SK-N-SH (cell line): ENCODE data around the gene ZFYVE21. TPM values are rescaled to one million over a fixed set of nuclear protein-coding genes. Genes with fewer than 3 reads are reported as not detected.

Source experiments
- CTCF ChIA-PET: fragments of 300-600, 350-600 bp; formaldehyde crosslinking; extraction: SDS; loops from one replicate; lab custom pipeline; 2021; lab: Yijun Ruan, JAX
- POLR2A ChIA-PET: fragments of 350-600 bp; sonication (Branson Sonifier 250); formaldehyde crosslinking; extraction: SDS; loops from one replicate; lab custom pipeline; 2020; ENCODE audit warnings: antibody characterized with exemption, inconsistent platforms; lab: Yijun Ruan, JAX
- DNase-seq: peaks from one replicate; pipeline ENCODE4 v3.0.0; 2012
- H2AFZ ChIP-seq: fragments of 200-600 bp; sonication (generic); 2 replicates; pipeline ENCODE4 v1.8.1; 2016; ENCODE audit warnings: antibody characterized with exemption, mild to moderate bottlenecking, low read depth
- H3F3A ChIP-seq: fragments of 200-600 bp; sonication (generic); replicated peaks from 2 replicates; pipeline ENCODE3; 2016; ENCODE audit warnings: antibody characterized with exemption, mild to moderate bottlenecking; ENCODE audit not compliant: insufficient read depth
- H3K27ac ChIP-seq, 2 experiments: fragments of 200-500 bp in 1 of 2; fragments of 200-600 bp in 1 of 2; sonication (Bioruptor generic) in 1 of 2; sonication (generic), shearing (Covaris generic) in 1 of 2; 2 replicates each; pipeline versions ENCODE4 v1.5.1 to v1.6.1; 2014 to 2016; ENCODE audit warnings: low read depth in 2 of 2, inconsistent platforms in 1 of 2, low read length in 1 of 2, mild to moderate bottlenecking in 1 of 2, mixed read lengths in 1 of 2
- H3K27me3 ChIP-seq: fragments of 200-600 bp; sonication (generic), shearing (Covaris generic); 2 replicates; pipeline ENCODE4 v1.6.1; 2016; ENCODE audit warnings: mixed run types; ENCODE audit not compliant: insufficient read depth
- H3K36me3 ChIP-seq, 2 experiments: fragments of 200-500 bp in 1 of 2; fragments of 200-600 bp in 1 of 2; sonication (Bioruptor generic) in 1 of 2; sonication (generic) in 1 of 2; replicated peaks in 1 of 2; 2 replicates each; pipeline versions ENCODE3 to v1.5.1; 2014 to 2016; ENCODE audit warnings: low read length in 1 of 2, mild to moderate bottlenecking in 1 of 2; ENCODE audit not compliant: insufficient read depth in 2 of 2, control insufficient read depth in 1 of 2
- H3K4me1 ChIP-seq, 2 experiments: fragments of 200-500 bp in 1 of 2; fragments of 200-600 bp in 1 of 2; sonication (Bioruptor generic) in 1 of 2; sonication (generic), shearing (Covaris generic) in 1 of 2; 2 replicates each; pipeline versions ENCODE4 v1.5.1 to v1.6.1; 2014 to 2016; ENCODE audit warnings: low read depth in 1 of 2, low read length in 1 of 2, mixed run types in 1 of 2; ENCODE audit not compliant: insufficient read depth in 2 of 2, control insufficient read depth in 1 of 2
- H3K4me2 ChIP-seq: fragments of 200-600 bp; sonication (generic), shearing (Covaris generic); 2 replicates; pipeline ENCODE4 v1.6.1; 2017; ENCODE audit warnings: mixed run types
- H3K4me3 ChIP-seq, 2 experiments: fragments of 200-500 bp in 1 of 2; fragments of 200-600 bp in 1 of 2; sonication (Bioruptor generic) in 1 of 2; sonication (generic), shearing (Covaris generic) in 1 of 2; 2 replicates each; pipeline versions ENCODE4 v1.5.1 to v1.8.1; 2014 to 2016; ENCODE audit warnings: low read depth in 2 of 2, inconsistent platforms in 1 of 2, low read length in 1 of 2, mild to moderate bottlenecking in 1 of 2, mixed read lengths in 1 of 2, moderate library complexity in 1 of 2
- H3K79me2 ChIP-seq: fragments of 200-600 bp; sonication (generic); 2 replicates; pipeline ENCODE4 v1.8.1; 2017; ENCODE audit warnings: mild to moderate bottlenecking; ENCODE audit not compliant: insufficient read depth
- H3K9ac ChIP-seq: fragments of 200-600 bp; sonication (generic); 2 replicates; pipeline ENCODE4 v1.6.1; 2017; ENCODE audit warnings: mixed run types
- H3K9me2 ChIP-seq: fragments of 200-600 bp; sonication (generic); 2 replicates; pipeline ENCODE4 v1.6.1; 2017; ENCODE audit warnings: mixed run types
- H3K9me3 ChIP-seq: fragments of 200-600 bp; sonication (generic); 2 replicates; pipeline ENCODE4 v1.6.1; 2017; ENCODE audit warnings: mixed run types, mild to moderate bottlenecking, moderate library complexity
- H4K20me1 ChIP-seq: fragments of 200-600 bp; sonication (generic); 2 replicates; pipeline ENCODE4 v1.6.1; 2017; ENCODE audit warnings: mild to moderate bottlenecking, mixed run types; ENCODE audit not compliant: insufficient read depth
- CHD2 ChIP-seq: fragments of 150-350 bp; IDR thresholded peaks from 2 replicates; pipeline ENCODE4 v1.6.1; 2018; ENCODE audit warnings: low read length; ENCODE audit not compliant: partially characterized antibody
- ELF1 ChIP-seq: IDR thresholded peaks from 2 replicates; pipeline ENCODE4 v1.4.0; 2012
- EP300 ChIP-seq, 2 experiments: IDR thresholded peaks; 2 replicates each; pipeline versions ENCODE4 v1.4.0 to v1.6.1; 2012; ENCODE audit warnings: borderline replicate concordance in 1 of 2, low read depth in 1 of 2, low read length in 1 of 2
- EZH2phosphoT487 ChIP-seq: fragments of 200-600 bp; sonication (generic); IDR thresholded peaks from 2 replicates; pipeline ENCODE4 v1.6.1; 2017; ENCODE audit warnings: low read depth, mixed run types, mild to moderate bottlenecking, antibody characterized with exemption, moderate library complexity, borderline replicate concordance
- FOSL2 ChIP-seq: IDR thresholded peaks from 2 replicates; pipeline ENCODE4 v1.4.0; 2012; ENCODE audit warnings: low read depth, mild to moderate bottlenecking, moderate library complexity, borderline replicate concordance
- FOXJ3 ChIP-seq: sonication (generic); formaldehyde crosslinking; IDR thresholded peaks from 2 replicates; pipeline ENCODE4 v1.5.1; 2020; ENCODE audit warnings: mild to moderate bottlenecking, missing genetic modification reagents
- FOXM1 ChIP-seq: IDR thresholded peaks from 2 replicates; pipeline ENCODE4 v1.4.0; 2012; ENCODE audit warnings: low read depth, mild to moderate bottlenecking
- GABPA ChIP-seq: IDR thresholded peaks from 2 replicates; pipeline ENCODE4 v1.4.0; 2012; ENCODE audit warnings: low read depth, mild to moderate bottlenecking
- GATA2 ChIP-seq: sonication (generic); formaldehyde crosslinking; IDR thresholded peaks from 2 replicates; pipeline ENCODE4 v1.5.0; 2020; ENCODE audit warnings: mild to moderate bottlenecking, missing genetic modification reagents
- JUND ChIP-seq: IDR thresholded peaks from 2 replicates; pipeline ENCODE4 v1.4.0; 2012
- MEF2A ChIP-seq: IDR thresholded peaks from 2 replicates; pipeline ENCODE4 v1.4.0; 2012; ENCODE audit warnings: low read depth, borderline replicate concordance
- MXI1 ChIP-seq: IDR thresholded peaks from 2 replicates; pipeline ENCODE4 v1.6.1; 2012; ENCODE audit warnings: mild to moderate bottlenecking, low read depth, low read length, improper control_type of control experiment
- NFIC ChIP-seq: IDR thresholded peaks from 2 replicates; pipeline ENCODE4 v1.4.0; 2012; ENCODE audit warnings: borderline replicate concordance
- NRF1 ChIP-seq: IDR thresholded peaks from 2 replicates; pipeline ENCODE4 v1.6.1; 2012; ENCODE audit warnings: low read depth, mild to moderate bottlenecking, low read length
- PBX3 ChIP-seq: IDR thresholded peaks from 2 replicates; pipeline ENCODE4; 2012
- POLR2AphosphoS5 ChIP-seq: IDR thresholded peaks from 2 replicates; pipeline ENCODE4 v1.6.1; 2012; ENCODE audit warnings: low read depth, low read length
- RAD21 ChIP-seq: IDR thresholded peaks from 2 replicates; pipeline ENCODE4 v1.6.1; 2012; ENCODE audit warnings: mild to moderate bottlenecking, low read length
- RCOR1 ChIP-seq: fragments of 150-350 bp; IDR thresholded peaks from 2 replicates; pipeline ENCODE4 v1.6.1; 2017; ENCODE audit warnings: antibody characterized with exemption, low read length
- RFX5 ChIP-seq: IDR thresholded peaks from 2 replicates; pipeline ENCODE4 v1.6.1; 2012; ENCODE audit warnings: mild to moderate bottlenecking, improper control_type of control experiment, low read length
- RXRA ChIP-seq: IDR thresholded peaks from 2 replicates; pipeline ENCODE4 v1.4.0; 2012; ENCODE audit warnings: low read depth, mild to moderate bottlenecking, borderline replicate concordance
- TEAD4 ChIP-seq: IDR thresholded peaks from 2 replicates; pipeline ENCODE4 v1.4.0; 2012; ENCODE audit warnings: mild to moderate bottlenecking, borderline replicate concordance; ENCODE audit not compliant: insufficient read depth
- USF1 ChIP-seq: IDR thresholded peaks from 2 replicates; pipeline ENCODE4 v1.4.0; 2012; ENCODE audit warnings: low read depth, borderline replicate concordance
- USF2 ChIP-seq: fragments of 150-350 bp; IDR thresholded peaks from 2 replicates; pipeline ENCODE4 v1.6.1; 2017; ENCODE audit warnings: antibody characterized with exemption, low read length, low read depth, borderline replicate concordance
- WGBS: methylation state at CpG from one replicate; pipeline ENCODE4 v1.1.6; 2017; ENCODE audit warnings: low lambda C conversion rate; 5-methylcytosine and 5-hydroxymethylcytosine counted together
- polyA plus RNA-seq, 3 experiments: library from polyadenylated mRNA; depleted of rRNA; stranded (reverse); fragments of >200 nt; gene quantifications; 2 replicates each; pipeline ENCODE4 v1.2.3, GENCODE V29; 2012

Gene ZFYVE21
- polyA plus RNA-seq, 1 of the 3 experiments (the other 2 are of a cell fraction) = 82.1 TPM

DNA sequence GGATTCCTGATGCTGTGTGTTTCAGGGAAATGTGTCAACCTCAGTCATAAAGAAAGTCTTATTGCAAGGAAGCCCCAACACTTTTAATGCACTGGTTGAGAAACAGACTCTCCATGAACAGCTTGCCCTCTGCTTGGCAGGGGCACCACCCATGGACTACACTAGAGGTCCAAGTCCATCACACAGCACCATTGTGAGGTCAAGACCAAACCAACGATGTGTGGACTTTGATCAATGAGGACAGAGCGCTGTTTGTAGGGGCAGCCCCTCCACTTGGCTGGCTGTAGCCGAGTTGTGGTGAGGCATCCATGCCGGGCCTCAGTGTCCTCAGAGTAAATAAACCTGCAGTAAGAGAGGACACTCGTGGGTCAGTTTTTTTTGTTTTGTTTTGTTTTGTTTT is 29.8 kb downstream of the ZFYVE21 start:
- Histone ChIP-seq H3K4me1 (no peaks in the 10 kb centered on the region; a peak in 1 of 4 replicates), H3K79me2 (no peaks in the 10 kb centered on the region), H4K20me1 (no peaks in the 10 kb centered on the region), H3K9me3 (no peaks in the 10 kb centered on the region), H2AFZ (no peak overlapping the region), H3K27ac (no peak overlapping the region), H3K4me3 (no peak overlapping the region), H3K9me2 (no peaks in the 10 kb centered on the region), H3K9ac (no peak overlapping the region), H3F3A (no peaks in the 10 kb centered on the region), H3K36me3 (peaks cover 0 to 11% of the 10 kb centered on the region in 2 experiments), H3K4me2 (no peak overlapping the region), H3K27me3 (no peaks in the 10 kb centered on the region)
- POLR2A ChIA-PET = interaction anchor here (0.6 kb wide), 1 partner anchor 172 kb away, joined by 4 read pairs; no protein-coding TSS in a partner anchor
- WGBS = 87% methylated on average over 5 of the region's 5 CpGs
- DNase-seq = no peak
- TF ChIP-seq TEAD4 (no peak), POLR2AphosphoS5 (no peak), RXRA (no peak), NFIC (no peak), EZH2phosphoT487 (no peak), RAD21 (no peak), RCOR1 (no peak), RFX5 (no peak), ELF1 (no peak), JUND (no peak), USF2 (no peak), CHD2 (no peak), GABPA (no peak)
- CTCF ChIA-PET = interaction anchor here (1.1 kb wide), 1 partner anchor 10 kb away, joined by 3 read pairs; no protein-coding TSS in a partner anchor

- Histone ChIP-seq H3K27me3 (no peaks in the 10 kb centered on the region), H3K9ac (no peak overlapping the region), H3K4me3 (no peak overlapping the region), H3K79me2 (no peaks in the 10 kb centered on the region), H4K20me1 (no peaks in the 10 kb centered on the region), H3K27ac (no peak overlapping the region), H3K9me3 (no peaks in the 10 kb centered on the region), H3K4me1 (no peaks in the 10 kb centered on the region; a peak in 1 of 4 replicates), H2AFZ (no peak overlapping the region), H3K36me3 (peaks cover 0 to 11% of the 10 kb centered on the region in 2 experiments), H3K4me2 (no peak overlapping the region), H3K9me2 (no peaks in the 10 kb centered on the region), H3F3A (no peaks in the 10 kb centered on the region)
- no peak for DNase-seq
- TF ChIP-seq TEAD4 = no peak
- no peak for TF ChIP-seq FOXJ3 (CRISPR knock-in tag)
- TF ChIP-seq NRF1 = no peak
- TF ChIP-seq FOSL2 = no peak
- TF ChIP-seq RAD21 = no peak
- no peak for TF ChIP-seq GATA2 (CRISPR knock-in tag)
- no peak for TF ChIP-seq CHD2
- no peak for TF ChIP-seq MXI1
- TF ChIP-seq USF1 = no peak
- TF ChIP-seq RXRA = no peak
- TF ChIP-seq EP300 (IDR thresholded peaks at IDR 0.05; ENCODE audit: borderline replicate concordance in 1 of 2, low read depth in 1 of 2, low read length in 1 of 2) = no peak
- no peak for TF ChIP-seq MEF2A
- TF ChIP-seq FOXM1 = no peak
- no peak for TF ChIP-seq PBX3
- no peak for TF ChIP-seq RCOR1
- no peak for TF ChIP-seq RFX5
- POLR2A ChIA-PET = no interaction called here
- CTCF ChIA-PET = interaction anchor here (0.8 to 1.1 kb wide), 2 partner anchors 10 to 164 kb away, joined by 3 to 5 read pairs; no protein-coding TSS in a partner anchor
- WGBS = 86% methylated on average over 10 of the region's 10 CpGs
Observed at GRCh38 chr14:103746701-103747100, 31.1 kb downstream of the ZFYVE21 start.
